Activated CD8-positive, alpha-beta memory T cell treated with anti-CD3 and anti-CD28 coated beads, Interleukin-2, amount 50 U/mL, for 1 hour (primary cell): Measurements from ENCODE around the gene PRKN.

ENCODE experiments used
- DNase-seq: peaks from one replicate; pipeline ENCODE4 v3.0.0-alpha.2; 2020; ENCODE audit errors: extremely low read depth

Gene PRKN

DNA sequence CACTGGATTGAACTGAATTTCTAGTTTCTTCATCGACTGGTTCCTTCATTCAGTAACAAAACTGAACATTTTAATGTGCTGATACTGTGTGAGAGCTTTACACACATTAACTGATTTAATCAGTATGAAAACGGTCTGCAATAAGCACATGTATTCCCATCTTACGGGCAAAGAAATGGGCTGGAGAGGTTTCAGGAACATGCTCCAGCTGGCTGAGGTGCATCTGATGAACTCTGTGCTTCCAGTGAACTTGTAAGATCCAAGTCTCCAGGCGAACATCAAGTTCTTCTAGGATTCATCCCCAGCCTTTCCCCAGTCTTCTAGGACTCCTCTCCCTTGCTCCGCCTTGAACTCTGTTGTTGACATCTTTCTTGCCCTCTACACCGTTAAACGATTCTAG lies 1233.0 kb downstream of the PRKN start:
- DNase-seq, result no peak

DNA sequence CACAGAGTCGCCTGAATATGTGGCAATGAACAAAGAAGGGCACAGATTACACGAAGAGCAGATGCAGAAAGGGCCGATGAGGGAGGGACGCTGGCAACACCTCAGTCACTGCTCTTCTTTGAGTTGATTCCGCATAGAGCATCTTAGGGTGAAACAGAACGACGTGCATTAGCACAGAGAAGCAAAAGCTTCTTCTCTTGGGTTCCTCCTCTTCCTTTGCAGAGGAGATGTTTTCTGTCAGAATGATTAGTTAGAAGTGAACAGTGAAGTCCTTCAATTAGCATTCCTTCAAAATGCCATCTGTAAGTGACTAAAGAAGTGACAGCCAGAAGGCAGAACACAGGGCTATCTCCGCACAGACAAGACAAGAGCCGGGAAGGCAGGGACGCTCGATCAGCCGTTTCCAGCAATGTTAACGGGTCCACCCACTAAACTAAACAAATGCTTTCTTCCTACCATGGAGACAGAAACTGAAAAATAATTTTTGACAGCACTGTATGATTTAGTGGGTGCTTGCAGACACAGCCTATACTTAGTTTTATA lies 1233.9 kb downstream of the PRKN start:
- no peak for DNase-seq

DNA sequence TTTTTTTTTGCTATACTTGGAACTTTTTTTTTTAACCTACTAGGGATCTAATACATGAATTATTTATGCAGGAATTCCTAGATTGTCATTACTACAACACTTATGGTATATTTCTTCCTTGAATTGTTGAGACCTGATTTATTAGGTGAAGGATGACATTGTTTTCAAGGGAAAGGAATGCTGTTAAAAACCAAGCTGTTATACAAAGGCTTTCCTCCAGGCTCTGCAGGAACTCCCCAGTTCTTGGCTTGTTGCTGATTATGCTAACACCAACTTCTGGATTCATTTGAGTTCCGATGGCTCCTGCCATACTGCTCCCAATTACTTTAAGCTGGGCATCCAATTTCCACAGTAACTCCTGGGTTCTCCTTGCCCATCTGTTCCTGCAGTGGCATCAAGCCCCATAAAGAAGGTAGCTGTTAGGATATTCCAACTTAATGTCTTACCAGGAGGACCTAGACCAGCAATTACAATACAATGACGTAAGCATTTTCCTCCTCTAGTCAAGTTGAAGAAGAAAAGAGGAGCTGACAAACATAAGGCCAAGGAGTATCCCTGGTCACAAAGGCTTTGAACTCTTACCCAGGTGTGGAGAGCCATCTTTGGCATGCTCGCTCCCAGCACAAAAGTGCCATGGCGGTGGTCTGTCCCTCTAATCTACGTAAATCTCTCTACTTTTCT lies 1237.8 kb downstream of the PRKN start:
- DNase-seq, result no peak

DNA sequence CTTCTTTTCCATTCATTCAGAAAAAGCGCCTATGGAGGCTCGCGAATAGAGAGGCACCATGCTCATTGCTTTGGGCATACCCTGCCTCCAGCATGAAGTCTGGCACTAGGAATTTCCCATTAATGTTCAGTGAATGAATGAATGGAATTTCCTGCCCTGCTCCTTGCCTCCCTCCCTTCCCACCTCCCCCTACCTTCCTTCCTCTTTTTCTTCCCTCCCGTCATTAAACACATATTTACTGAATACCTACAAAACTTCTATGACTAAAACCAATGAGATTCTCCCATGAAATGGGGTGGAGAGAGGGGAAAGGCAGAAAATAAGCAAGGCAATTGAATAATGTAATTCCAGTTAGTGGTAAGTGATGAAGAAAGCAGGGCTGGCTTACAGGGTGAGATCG lies 1239.9 kb downstream of the PRKN start:
- DNase-seq, result no peak

DNA sequence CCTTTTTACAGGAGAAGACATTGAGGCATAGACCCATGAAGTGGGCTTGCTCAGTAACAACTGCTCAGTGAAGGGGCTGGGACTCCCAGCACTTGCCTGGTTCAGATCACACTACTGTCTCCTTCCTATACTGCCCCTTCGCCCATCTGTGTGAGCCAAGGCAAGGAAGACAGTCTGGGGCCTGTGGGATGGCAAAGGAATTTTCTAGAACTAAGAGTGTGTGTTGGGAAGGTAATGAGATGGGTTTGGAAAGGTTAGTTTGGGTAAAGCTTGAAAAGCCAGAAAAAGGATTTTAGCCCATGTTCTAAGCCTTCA lies 1240.4 kb downstream of the PRKN start:
- no peak for DNase-seq

DNA sequence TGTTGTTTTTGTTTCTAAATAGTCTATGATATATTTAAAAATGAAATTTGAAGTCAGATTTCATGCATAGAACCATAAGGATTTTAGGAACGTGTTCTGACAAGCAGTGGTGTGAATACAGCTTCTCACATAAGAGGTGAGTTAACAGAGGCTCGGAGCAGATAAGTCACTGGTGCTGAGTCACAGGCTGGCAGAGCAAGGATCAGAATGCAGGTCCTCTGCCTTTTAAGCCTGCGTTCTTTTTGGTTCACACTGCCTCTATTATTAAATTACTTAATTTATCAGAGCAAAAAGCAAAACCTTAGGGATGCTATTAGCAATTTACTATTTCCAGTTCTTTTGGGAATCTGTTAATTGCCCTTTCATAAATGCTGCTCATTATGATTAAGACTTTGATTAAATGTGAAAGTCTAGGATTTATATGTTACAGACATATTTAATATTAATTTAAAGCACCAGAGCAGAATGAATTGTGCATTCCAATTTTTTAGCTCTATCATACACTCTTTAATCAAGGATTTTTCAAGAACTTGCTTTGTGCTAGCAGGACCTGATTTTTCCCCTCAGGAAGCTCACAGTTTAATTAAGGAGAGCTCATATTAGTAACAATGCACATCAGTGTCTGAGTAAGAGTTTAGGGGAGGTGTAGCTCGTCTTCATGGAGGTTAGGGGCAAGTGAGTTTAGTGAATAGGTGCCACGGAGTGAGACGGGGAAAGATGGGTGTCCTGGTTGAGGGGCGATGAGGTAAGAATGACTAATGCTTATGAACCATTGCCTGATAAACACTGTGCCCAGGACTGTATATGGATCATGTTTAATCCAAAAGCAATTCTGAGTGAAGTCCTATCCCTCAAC lies 1241.0 kb downstream of the PRKN start:
- DNase-seq, result no peak

DNA sequence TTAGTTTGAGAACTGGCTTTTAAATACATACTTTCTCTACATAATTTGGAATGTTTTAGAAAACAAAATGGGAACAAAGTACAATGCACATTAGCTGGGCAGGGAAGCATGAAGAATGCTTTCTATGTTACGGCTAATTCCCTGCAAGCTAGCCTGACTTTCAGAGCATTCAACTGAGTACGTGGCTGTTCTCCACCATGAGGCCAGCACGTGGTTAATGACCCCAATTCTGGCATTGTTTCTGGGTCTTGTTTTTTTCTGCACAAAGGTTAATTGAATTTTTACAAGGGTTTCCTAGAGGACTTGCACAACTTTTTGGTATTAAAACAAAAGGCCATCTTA lies 1245.1 kb downstream of the PRKN start:
- DNase-seq, result no peak

DNA sequence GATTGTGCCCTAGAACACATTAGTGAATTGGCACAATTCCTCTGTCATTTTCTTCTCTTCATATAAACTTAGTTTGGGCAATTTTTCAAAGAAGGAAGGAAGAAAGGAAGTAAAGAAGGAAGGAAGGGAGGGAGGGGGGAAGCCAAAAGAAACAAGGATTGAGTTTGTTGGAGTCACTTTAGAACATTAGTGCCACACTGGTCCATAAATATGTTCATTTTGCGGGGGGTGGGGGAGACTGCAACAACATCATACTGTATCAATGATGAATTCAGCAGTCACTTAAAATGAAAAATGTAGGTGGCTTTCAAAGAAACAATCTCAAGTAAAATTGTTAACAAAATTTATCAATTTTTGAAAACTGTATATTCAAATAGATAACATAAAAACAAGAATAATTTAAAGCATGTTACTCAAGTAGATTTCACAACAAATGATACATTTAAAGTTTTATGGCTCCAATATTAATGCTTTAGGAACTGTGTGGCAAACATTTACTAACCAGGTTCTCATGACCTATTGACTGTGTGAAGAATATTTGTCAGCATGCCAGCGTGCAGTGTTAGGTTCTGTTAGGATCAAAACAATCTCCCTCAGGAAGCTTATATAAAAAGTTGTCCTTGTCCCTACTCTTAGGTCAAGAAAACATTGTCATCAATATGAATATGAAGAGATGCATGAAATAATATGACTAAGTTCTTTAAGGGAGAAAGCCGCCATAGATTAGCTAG lies 1245.6 kb downstream of the PRKN start:
- no peak for DNase-seq

DNA sequence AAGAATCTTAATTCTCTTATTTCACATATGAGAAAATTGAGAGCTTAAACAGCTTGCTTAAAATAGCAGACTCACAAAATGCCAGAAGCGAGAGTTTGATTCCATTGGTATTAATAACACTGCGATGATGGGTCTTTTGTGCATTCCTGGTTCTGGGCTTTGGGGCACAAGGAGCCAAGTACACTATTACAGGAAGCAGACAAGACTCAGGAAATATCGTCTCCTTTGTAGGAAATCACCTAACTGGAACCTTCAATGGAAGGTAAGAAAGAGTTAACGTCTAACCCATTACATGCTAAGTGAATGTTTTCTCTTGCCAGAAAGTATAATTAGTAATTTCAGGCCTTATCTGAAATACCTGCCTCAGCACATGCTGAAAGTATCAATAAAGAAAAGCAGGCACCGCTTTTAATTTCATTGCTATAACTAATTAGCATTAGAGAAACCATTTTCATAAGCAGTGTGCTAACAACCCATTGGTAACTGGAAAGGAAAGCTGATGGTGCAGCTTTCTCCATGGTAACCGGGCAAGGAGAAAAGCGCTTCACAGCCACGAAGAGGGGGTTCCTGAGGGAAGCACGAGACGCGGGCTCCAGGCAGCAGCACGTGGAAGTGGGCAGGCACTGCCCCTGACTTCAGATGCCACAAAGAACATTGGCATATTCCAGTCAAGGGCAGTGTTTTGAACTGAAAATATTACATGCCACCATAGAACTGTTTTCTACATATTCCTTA lies 1247.0 kb downstream of the PRKN start:
- no peak for DNase-seq

DNA sequence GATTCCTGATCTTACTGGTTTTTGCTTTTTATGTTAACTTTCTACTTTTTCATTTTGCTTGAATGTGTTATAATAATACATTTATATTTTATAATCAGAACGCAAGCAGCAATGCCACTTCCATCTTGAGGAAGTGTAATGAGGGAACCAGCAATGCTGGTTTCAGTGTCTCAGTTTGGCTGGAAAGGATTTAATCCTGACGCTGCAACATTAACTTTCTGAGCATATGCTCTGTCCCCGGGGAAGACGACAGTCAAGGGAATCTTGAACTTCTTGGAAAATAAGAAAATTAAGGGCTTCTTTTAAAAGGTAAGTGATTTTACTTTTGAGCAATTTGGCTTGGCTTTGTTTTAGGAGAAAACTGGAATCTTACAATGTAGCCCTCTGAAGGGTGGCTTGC lies 1248.2 kb downstream of the PRKN start:
- DNase-seq, result no peak

DNA sequence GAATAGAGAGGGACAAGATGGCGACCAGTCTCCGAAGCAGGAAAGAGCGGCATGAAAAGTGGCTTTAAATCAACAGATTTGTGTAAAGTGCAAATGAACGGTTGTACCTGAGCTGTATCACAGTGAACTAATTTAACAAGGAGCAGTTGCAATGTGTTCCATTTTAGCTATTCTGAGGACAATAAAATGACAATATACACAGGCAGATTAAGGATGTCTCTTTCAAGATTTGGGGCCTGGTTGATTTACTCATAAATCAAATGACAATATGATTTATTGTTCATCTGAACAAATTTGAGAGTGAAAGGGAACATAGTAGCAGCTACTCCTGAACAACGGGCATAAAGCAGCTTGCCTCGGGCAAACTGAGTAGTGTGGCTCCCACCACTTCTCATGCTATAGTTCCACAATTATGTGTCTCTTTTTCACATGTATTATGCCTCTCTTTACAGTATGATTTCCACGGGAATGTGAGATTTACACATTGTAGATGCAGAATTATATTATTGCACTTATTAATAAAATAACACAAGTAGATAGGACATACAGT lies 1249.6 kb downstream of the PRKN start:
- no peak for DNase-seq

DNA sequence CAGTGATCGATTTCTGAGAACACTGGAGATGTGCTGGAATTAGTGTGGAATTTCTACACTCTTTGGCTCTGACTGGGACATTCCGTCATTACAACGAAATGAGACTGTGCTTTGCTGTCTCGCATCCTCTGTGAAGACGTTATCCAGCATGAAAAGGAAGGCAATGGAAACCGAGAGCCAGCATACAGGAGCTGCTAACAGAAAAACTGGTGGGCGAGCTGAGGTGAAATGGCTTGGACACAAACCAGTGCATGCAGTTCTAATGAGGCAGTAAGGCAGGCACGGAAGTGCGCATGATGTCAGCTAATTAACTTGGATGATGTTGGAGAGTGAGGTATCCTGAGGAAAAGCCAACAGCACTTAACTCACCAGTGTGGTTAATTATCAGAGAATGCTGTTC lies 1250.9 kb downstream of the PRKN start:
- no peak for DNase-seq

DNA sequence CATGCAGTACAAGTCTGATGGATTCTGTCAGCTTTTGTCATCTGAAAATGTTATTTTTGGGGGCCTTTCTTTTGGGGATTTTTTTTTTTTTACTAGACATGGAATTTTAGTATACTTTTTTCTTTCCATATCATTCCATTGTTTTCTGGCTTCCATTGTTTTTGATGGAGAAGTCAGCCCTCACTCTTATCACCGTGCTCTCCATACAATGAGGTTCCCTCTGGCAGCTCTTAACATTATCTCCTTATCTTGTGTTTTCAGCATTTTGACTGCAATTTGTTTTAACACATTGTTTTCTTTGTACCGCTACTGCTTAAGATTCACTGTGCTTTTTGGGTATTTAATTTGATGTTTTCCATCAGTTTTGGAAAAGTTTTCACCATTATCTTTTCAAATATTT lies 1262.2 kb downstream of the PRKN start:
- no peak for DNase-seq

DNA sequence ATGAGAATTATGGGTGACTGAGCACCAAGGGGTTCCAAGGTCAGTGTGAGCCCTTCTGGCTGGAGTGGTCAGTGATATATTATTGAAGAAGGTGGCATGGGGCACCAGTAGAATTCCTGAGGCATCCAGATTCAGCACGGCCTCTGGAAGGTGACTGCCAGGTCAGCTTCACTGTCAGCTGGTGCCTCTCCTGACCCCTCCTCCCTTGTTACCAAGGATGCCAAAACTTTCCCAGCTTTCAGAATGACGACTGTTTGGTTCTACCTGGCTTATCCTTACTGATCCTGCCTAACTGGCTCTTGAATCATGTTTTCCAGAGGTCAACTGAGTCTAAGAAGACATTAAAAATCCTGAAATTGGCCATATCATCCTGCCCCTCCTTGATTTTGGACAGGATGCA lies 1264.5 kb downstream of the PRKN start:
- no peak for DNase-seq

DNA sequence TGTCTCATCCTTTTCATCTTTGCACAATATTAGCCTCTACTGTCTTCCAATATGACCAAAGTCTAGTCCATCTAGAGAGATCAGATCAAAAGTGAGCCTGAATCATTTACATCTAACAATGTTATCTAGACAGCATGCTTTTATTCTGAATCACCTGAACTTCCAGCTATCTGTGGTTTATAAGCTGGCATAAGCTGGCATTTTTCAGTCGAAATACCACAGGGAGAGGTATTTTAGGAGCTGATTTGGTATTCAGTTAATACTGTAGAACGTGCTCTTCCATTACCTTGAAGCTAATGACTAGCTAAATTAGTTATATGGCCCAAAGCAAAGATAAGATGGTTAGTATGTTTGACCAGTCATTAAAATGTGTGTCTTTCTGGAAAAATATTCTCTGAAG lies 1265.4 kb downstream of the PRKN start:
- DNase-seq, result no peak

DNA sequence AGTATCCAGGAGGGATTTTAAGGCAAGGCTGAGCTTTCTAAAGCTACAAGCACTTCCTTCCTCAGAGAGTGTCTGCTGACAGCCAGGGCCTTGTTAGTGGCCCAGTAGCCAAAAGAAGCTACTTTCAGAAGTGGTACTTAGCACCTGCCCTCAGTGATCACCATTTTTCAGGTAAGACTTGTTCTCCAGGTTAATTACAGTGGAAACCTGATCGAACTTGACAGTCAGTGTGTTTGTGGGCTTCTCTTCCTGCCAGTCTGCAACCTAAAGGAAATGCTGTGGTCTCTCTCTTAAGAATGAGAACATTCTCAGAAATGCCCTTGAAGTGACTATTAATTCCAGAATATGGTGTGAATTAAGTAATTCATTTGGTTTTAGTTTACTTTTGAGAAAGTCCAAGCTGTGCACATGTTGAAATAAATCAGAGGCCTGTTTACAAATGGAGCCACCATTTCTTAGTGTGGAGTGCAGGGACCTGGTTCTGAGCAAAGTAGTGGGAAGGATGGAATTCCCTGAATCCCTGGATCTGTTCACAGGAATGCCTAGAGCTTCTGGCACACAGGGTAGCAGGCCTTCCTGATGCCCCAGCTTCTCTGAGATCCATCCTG lies 1268.5 kb downstream of the PRKN start:
- DNase-seq, result no peak

DNA sequence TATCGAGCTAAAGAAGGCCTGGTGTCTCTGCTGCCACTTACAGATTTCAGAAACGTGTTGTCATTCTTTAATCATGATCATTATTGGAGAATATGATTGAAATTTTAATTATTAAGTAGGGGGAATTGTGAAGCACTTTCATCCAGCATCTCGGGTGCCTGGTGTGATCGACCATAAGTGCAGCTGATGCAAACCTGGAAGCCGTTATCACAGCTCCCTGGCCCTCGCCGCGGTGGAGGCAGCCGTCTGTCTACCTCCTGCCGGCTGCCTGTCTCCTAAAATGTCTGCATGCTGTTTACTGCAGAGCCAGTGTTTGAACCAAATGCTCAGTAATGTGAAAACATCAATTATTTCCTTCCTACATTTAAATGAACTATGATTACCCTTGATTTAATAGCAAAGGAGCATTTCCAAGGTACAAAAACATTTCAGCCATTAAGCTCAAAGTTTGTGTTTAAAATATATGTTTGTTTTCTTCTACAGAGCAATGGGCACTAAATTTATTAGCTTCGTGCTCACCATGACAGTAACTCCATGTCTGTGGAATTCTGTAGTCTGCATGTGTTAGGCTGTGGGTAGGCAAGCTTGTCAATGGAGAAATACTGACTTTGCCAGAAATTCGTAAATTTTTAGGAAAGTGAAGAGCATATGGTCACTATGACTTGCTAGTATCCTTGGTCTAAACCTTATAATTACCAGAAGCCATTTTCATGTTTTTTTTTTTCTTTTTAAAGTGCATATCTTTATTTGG lies 1269.2 kb downstream of the PRKN start:
- no peak for DNase-seq

DNA sequence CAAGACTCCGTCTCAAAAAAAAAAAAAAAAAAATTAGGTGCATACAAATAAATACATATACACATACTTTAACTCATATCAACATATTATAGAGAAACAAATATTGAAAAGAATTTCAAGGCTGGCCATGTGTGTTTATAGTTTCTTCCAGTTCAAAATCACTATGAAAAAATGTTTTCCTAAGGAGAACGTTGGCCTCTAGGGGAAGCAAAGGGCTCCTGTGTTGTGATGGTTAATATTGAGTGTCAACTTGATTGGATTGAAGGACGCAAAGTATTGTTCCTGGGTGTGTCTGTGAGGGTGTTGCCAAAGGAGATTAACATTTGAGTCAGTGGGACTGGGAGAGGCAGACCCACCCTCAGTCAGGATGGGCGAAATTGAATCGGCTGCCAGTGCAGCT lies 1271.7 kb downstream of the PRKN start:
- no peak for DNase-seq

DNA sequence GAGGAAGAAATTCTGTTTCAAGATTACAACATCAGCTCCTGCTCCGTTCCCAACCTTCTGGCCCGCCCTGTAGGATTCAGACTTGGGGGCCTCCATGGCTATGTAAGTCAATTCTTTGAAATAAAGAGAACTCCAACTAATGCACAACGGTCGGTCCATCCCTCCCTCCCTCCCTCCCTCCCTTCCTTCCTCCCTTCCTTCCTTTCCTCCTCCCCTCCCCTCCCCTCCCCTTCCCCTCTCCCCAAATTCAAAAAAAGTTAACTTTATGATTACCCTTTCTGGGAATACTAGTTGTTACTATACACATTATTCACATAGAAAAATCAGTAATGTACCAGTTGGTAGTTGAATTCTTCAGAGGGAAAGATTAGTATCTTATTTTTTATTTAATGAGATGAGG lies 1274.0 kb downstream of the PRKN start:
- no peak for DNase-seq

DNA sequence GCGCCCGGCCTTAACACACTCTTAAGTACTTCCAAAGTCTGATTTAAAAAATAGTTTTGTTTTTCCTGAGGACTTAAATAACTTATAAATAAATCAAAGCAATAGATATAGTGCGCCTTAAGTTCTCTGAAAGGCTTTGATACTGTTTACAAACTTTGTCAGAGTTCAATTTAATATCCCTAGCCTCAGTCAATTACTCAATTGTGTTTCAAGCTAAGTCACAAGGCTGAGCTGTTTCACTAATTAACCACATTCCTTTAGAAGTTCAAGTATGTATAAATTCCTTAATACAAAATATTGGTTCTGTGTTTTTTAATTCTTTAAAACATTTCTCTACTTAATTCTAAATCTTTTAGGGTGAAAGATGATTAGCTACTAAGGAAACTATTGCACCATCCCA lies 1275.3 kb downstream of the PRKN start:
- no peak for DNase-seq

DNA sequence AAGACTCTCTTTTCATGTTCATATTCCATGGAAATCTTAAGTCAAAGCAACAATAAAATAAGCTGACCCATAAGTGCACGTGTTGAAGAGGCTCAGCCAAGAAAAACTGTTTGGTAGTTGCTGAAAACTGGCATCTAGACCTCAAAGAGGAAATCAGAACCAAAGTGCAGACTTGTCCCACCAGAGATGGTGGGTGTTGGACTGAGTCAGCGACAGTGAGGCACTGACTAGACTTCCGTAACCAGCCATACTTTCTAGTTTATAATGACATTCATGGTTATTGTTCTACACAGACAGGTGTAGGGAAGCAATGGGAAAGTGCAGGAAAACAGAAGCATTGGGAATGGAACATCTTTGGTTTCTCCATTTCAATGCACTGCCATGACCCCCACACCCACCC lies 1278.0 kb downstream of the PRKN start:
- DNase-seq, result no peak
